GM19240 (cell line): ENCODE measurements around the gene LDLRAP1.

Source experiments
- DNase-seq: peaks from one replicate; pipeline ENCODE4 v3.0.0; 2011; ENCODE audit warnings: low spot score; ENCODE audit not compliant: insufficient read length

LDLRAP1 gene

DNA sequence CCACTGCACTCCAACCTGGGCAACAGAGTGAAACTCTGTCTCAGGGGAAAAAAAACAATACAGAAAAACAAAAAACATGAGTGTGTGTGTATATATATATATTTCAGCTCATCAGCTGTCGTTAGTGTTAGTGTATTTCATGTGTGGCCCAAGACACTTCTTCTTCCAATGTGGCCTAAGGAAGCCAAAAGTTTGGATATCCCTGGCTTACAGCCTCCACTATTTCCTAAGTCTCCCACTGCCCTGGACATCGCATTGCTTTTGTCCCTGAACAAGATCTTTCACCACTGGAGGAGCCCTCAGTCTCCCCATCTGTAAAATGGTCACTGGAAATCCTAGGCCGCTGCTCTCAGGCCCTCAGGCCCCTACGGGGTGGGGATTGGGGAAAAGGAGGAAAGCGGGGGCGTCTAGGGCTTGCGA lies 391 bp upstream of the LDLRAP1 start:
- no peak for DNase-seq

DNA sequence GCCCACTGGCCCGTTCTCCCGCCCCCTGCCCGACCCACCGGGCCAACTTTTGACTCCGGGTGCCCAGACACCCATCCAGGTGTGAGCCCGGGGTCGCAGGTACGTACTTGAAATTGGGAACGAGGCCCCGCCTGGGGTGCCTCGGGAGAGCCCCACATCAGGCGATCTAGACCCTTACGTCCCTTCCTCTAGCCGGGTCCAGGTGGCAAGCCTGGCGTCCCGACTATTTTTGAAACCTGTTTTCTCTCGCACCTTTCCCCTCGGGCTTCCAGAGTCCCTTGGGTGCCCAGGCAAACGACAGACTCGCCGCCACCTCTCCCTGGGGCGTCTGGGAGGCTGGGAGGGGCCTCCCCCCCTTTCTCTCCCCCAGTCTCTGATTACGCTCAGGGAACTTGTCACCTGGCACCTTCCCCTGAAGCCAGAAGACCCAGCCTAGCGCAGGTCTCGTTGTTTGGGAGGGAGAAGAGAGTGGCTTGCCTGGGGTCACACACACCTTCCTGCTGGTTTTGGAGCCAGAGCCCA lies 898 bp downstream of the LDLRAP1 start:
- DNase-seq, result no peak

DNA sequence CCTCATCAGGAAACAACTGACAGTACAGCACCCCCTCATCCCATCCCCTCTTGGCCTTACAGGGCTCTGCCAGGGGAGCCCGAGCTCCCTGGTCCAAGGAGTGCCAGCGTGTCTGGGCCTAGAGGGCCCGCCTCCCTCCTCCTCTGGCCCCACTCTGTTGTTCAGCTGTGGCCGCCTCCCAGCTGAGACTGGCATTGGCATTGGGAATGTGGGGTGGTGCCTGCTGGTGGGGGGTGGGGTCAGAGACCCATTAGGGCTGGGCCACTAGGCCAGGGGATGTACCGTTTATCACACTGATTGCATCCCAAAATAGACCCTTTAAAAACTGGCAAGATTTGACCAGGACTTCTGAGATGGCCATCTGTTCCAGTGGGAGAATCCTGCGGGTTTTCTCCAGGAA lies 1.4 kb downstream of the LDLRAP1 start:
- DNase-seq, result no peak

DNA sequence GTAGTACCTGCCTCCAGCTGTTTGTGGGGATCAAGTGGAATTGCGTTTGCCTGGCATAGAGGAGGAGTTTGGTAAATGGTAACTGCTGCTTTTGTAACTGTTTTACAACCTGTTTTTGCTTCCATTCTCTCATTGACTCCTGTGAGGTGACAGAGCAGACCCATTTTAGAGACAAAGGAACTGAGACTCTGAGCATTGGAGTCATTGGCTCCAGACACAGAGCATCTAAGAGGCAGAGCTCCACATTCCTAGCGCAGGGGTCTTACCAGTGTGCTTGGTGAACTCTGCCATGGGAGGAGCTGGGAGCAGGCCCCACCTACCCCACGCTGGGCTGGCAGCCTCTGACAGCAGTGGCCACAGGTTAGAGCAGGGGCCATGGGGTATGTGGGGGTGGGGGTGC lies 2.4 kb downstream of the LDLRAP1 start:
- no peak for DNase-seq

DNA sequence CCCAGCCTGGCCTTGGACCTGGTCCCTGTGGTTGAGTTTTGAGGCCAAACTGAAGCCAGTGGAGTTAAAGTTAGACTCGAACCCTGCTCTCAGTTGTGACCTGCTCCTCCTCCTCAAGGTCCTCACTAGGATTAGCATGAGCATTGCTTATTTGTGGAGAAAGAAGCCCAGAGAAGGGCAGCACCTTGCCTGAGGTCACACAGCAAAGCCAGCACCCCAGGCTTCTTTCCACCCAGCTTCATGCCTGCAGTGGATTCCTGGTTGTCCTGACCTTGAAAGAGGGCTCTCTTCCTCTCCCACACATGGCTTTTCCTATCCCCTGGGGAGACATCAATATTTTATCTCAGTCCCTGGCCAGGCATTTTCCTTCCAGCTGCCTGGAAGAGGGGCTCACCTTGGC lies 2.8 kb downstream of the LDLRAP1 start:
- no peak for DNase-seq

DNA sequence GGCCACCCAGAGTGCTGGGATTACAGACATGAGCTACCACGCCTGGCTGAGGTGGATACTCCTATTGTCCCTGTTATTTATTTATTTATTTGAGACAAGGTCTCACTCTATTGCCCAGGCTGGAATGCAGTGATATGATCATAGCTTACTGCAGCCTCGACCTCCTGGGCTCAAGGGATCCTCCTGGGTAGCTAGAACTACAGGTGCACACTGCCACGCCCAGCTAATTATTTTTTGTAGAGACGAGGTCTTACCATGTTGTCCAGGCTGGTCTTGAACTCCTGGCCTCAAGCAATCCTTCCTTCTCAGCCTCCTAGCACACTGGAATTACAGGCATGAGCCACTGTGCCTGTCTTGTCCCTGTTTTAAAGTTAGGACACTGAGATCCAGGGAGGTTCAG lies 5.2 kb downstream of the LDLRAP1 start:
- no peak for DNase-seq

DNA sequence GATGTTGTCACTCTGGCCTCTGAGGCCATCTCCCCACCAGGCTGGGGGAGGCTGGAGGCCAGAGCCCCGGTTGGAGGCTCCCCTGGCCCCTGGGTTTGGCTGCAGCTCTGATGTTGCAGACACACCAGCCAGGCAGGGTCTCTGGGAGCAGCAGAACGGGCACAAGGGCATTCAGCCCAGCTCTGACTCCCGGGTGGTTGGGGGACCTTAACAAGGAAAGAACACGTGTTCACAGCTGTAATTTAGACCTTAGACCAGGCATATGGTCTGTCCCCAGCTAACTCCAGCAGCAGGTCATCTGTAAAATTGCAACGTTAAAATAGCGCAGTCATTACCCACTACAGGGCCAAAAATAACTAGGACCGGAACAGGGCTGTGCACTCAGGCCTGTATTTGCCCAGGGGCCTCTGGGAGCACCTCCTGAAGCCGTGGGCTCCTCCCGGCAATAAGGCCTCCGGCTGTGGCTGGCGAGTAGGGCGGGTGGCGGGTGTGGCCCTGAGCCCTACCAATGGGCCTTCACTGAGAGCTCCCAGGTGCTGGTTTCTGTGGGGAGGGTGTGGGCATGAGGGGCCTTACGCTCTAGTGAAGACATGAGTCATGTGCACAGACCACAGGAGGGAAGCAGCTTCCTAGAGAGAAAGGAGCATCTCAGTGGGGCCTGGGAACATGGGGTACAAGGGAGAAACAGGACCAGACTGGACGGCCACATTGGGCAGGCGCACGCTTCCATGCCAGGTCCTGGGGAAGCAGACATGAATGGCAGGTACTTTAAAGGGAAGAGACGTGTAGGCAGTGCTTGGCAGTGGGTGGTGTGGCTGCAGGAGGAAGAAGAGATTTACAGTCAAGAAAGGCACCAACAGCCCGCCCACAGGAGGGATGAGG lies 6.1 kb downstream of the LDLRAP1 start:
- peak; percentile 98 for DNase-seq

DNA sequence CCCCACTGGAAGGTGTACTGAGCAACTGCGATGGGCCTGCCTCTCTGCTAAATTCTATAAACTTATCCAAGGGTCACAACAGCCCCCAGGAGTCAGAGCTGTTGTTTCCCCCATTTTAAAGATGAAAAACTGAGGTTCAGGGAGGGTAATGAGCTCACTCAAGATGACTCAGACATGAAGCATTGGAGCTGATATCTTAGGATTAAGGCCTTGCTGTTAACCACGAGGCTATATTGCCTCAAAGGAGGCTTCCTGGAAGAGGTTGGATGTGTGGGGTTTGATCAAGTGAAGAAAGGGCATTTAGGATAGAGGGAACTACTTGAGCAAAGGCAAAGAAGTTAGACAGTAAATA lies 6.7 kb downstream of the LDLRAP1 start:
- no peak for DNase-seq

DNA sequence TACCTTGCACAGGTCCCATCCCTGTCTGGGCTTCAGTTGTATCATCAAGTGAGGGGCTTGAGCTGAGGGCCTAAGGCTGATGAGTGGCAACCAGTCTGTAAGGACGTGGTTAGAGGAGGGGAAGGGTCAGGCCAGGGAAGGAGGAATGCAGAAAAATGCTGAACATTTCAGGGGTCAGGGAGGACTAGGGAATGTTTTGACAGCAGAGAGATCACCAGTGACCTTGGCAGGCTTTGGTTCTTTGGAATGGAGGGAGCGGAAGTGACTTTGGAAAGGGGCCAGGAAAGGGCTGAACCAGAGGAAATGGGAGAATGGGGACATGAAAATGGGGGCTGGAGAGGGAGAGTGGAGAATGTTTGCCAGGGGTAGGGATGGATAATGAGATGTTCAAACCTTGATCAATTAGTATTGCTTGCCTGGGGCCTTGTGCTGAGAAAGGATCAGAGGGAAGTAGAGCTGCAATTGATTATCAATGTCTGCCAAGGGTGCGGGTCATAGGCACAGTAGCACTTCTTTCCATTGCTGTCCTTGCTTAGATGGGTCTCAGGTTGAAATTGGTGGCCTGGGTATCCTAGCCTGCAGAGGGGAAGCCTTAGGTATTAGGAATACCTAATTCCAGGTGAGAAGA lies 7.4 kb downstream of the LDLRAP1 start:
- DNase-seq, result no peak

DNA sequence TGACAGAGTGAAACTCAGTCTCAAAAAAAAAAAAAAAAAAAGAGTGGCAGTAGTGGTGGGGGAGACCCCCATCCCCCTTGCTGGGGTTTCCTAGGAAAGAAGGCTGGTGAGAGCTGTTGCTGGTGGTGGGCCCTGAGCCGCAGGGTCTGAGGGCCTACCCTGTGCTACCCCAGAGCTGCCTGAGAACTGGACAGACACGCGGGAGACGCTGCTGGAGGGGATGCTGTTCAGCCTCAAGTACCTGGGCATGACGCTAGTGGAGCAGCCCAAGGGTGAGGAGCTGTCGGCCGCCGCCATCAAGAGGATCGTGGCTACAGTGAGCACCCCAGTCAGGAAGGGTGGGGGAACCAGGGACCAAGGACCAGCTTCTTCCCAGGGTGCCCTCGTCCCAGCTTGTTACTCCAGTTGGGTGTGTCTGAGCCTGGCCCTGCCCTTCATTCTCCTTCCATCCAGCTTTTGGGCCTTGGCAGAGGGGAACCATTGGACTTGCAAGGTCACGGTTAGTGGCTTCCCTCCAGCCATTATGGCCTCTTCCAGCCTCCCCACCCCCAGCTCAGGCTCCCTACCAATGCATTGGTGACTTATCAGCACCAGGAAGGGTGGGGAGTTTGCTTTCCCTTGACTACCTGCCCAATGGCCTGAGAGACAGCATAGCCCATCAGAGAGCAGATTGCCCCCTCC lies 10.5 kb downstream of the LDLRAP1 start:
- no peak for DNase-seq

DNA sequence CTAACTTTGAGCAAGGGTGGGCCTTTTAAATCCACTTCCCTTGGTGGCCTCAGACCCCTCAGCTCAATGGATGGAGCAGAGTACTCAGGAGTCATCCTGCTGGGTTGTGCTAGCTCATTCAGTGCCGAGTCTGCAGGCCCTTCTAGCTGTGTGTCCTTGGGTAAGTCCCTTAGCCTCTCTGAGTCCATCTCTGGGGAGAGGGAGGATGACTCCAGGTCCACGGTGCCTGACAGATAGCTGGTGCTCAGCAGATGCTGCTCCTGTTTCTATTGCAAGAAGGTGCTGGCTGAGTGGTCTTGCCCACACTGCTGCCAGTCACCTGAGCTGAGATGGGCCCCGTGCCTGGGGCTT lies 11.0 kb downstream of the LDLRAP1 start:
- DNase-seq, result no peak

DNA sequence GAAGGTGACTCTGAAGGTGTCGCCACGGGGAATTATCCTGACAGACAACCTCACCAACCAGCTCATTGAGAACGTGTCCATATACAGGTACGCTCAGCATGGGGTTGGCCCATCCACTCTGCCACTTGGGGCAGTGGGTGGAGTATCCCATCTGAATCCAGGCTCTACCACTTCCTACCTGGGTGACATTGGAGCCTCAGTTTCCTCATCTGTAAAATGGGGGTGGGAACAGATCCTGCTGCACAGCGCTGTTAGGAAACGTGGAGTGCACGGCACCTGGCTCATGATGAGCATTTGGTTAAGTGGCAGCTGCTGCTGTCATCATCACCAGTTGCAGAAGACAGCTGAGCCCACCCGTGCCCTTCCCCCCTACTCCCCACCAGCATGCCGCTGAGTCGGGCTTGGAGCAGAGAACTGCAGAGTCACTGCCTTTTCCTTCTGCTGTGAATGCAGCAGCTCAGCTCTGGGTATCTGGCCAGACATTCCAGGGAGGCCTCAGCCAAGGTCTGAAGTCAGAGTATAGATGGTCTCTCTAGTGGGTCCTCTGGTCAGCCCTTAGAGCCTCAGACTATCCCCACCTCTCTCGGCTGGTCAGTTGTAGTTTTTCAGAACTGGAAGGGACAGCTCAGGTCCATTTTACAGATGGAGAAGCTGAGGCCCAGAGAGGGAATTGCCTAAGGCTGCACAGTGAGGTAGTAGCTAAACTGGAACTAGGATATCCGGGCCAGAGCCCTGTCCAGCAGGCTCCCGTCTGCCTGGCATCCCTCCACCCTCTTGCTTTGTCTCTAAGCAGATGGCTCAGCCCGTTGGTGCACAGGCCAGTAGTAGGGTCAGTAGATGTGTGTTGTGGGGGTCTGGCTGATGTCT lies 11.7 kb downstream of the LDLRAP1 start:
- no peak for DNase-seq

DNA sequence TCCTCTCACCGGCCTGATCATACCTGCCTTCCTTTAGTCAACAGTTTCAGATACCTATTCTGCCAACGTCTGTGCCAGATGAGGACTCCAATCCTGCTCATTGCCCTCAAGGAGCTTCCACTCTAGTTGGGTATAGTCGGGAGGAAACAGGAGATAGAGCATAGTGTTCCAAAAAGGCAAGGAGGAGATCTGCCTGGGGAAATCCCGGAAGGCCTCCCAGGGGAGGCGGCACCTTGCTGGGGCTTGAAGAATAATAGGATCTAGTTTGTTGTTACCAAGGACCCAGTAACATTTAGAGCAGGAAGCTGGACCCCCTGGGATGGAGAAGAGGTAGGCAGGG lies 12.3 kb downstream of the LDLRAP1 start:
- DNase-seq, result no peak

DNA sequence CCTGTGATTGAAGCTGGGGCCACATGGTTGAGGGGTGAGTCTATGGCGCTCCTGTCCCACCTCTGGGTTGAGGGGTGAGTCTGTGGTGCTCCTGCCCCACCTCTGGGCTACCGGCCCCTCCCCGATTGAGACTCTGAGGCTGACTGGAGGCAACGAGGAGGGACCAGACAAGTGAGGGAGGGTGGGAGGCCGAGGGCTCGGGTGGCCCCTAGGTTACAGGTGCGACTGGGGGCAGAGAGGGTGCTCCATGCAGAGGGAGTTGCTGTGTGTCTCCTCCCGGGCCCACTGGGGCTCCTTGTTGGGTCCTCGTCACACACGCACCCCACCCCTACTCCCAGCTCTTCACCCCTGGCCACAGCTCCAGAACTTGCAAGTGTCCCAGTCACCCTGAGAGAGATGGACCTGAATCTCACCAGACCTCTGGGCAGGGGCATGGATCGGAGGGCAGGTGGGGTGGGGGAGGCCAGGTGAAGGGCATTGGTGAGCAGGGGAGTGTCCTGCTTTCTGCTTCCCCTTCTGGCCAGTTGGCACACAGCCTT lies 12.8 kb downstream of the LDLRAP1 start:
- DNase-seq, result no peak

DNA sequence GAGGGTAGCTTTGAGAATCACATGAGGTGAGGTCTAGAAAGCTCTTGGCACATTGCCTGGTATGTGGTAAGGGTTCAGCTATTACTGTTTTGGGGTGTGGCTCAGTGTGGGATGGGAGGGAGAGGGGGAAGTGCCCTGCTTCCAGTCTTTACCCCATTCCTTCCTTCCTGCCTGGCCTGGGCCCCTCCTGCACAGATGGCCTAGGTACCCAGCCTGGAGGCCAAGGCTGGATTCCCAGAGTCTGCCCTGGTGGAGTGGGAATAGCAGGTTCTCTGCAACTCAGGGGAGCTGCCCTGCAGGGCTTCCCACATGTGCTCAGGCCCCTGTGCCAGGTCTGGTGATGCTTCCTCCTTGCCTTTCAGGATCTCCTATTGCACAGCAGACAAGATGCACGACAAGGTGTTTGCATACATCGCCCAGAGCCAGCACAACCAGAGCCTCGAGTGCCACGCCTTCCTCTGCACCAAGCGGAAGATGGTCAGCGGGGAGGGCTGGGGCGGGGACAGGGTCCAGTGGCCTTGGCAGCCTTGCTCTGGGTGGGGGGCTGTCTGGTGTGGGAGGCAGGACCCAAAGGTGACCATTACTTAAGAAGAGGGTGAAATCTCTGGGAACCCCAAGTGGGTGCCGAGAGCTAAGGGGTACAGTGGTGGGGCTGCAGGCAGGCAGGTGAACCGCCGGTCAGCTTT lies 13.5 kb downstream of the LDLRAP1 start:
- DNase-seq, result no peak

DNA sequence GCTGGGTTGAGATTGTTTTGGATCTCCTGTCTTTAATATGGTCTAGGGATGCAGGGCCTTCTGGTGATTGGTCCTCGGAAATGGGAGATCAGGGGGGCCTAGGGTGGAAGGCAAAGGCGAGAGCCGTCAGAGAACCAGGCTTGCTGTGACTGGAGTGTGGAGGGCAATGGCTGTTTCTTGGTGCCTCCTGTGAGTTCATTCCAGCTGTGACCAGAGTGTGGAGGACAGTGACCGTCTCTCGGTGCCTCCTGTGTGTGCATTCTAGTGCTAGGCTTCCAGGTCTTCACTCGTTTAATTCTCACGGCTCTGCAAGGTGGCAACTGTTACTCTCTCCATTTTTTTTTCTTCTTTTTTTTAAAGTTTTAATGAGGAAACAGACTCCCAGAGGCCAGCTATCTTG lies 14.1 kb downstream of the LDLRAP1 start:
- no peak for DNase-seq

DNA sequence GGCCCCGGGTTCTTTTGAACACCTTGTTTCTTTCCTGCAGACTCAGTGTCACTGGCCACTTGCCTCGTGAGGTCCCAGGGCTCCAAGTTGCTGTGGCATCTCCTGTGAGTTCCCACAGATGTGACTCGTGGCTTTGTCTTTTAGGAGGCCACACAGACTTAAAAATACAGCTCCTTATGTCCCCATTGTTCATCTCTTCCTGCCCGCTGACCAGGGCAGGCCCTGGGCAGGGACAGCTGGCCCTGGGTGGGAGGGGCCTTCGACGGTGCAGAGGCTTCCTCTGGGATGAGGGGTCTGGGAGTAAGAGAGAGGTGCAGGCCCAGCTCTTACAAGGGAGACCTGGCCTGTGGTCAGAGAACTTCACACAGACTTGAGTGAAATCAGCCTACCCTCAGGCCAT lies 15.6 kb downstream of the LDLRAP1 start:
- DNase-seq, result no peak

DNA sequence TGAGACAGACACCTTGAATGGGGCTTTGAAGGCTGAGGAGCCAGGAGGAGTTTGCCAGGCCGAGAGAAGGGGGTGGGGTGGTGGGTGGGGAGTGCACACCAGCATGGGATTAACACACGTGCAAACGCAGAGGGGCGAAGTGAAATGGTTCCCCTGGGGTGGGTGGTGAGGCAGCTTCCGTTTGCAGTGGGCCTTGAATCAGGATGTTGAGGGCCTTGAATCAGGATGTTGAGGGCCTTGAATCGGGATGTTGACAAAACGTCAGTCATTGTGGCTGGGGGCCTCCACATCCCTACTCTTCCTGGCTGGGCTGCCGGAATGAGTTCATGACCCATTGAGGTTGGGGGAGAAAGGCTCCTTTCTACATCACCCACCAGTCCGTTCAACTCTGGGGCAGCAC lies 16.6 kb downstream of the LDLRAP1 start:
- DNase-seq, result no peak

DNA sequence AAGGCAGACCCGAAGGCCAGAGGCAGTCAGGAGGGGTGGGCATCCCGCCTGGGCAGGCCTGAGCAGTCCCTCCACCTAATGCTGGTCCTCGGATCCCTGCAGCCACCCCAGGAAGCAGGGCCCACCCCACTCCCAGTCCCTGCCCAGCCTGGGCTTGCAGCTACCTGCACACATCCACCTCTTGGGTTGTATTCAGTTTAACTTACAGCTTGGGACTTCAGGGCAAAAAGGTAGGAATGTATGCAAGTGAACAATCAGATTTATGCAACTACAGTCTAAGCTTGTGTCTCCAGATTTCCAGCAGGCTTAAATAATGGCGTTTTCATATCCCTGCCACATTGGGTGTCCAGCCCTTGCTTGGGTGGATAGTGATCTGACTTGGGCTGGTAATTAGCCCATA lies 17.4 kb downstream of the LDLRAP1 start:
- DNase-seq, result no peak

DNA sequence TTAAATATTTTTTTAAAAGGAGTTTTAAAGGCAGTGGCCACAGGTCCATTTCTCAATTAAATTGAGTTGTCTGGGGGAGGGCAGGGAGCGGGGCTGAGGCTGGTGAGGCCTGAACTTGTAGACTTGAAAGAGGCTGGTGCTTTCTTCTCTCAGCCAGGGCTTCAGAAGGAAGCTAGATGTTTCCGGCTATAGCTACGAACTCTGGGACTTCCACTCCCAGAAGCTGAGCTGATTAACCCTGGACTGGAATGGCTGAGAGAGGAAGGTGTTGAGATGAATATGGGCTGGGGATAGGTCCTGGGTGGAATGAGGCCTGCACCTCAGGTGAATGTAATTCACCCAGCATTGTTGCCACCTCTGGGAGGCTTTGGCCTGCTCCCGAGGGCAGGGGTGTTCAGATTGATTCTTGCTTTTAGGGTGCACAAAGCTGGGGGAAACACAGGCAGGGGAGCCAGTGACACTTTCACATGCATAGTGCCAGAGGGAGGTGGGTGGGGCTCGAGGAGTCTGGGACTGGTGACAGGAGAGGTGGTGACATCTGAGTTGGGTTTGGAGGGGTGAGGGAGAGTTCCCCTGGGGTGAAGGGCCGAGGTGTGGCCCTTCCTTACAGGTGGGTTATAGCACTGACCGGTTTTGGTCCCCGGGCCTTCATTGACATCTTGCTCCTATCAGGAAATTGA lies 18.2 kb downstream of the LDLRAP1 start:
- no peak for DNase-seq
